Cardiac muscle cell (in vitro differentiated cells and primary cell): ENCODE measurements around the gene RYR3. TPM values are rescaled to one million over a fixed set of nuclear protein-coding genes. Genes with fewer than 3 reads are reported as not detected.

Source experiments
- DNase-seq, 2 donors: peaks; one replicate each; pipeline versions ENCODE4 v3.0.0 to v3.0.0-alpha.2; 2010 to 2017; ENCODE audit warnings: low read depth in 1 of 2, low spot score in 1 of 2
- H3K27ac ChIP-seq: fragments of 200-600 bp; sonication (generic); 2 replicates; pipeline ENCODE4 v1.5.1; 2016
- H3K27me3 ChIP-seq: fragments of 200-600 bp; sonication (generic); 2 replicates; pipeline ENCODE4 v1.6.0; 2016; ENCODE audit warnings: control low read depth
- H3K36me3 ChIP-seq: fragments of 200-600 bp; sonication (generic); 2 replicates; pipeline ENCODE4 v1.5.1; 2016; ENCODE audit warnings: control low read depth
- H3K4me1 ChIP-seq: fragments of 200-600 bp; sonication (generic); 2 replicates; pipeline ENCODE4 v1.8.1; 2017; ENCODE audit warnings: low read depth, mild to moderate bottlenecking, mixed run types
- H3K4me3 ChIP-seq: fragments of 200-600 bp; sonication (generic); 2 replicates; pipeline ENCODE4 v1.5.1; 2016; ENCODE audit warnings: mild to moderate bottlenecking
- H3K9me3 ChIP-seq: fragments of 200-600 bp; sonication (generic); 2 replicates; pipeline ENCODE4 v1.5.1; 2017; ENCODE audit warnings: low read depth, mild to moderate bottlenecking, control low read depth
- CTCF ChIP-seq: IDR thresholded peaks from 2 replicates; pipeline ENCODE4 v1.5.1; 2012; ENCODE audit warnings: low read depth, mild to moderate bottlenecking, low read length
- polyA plus RNA-seq: library from polyadenylated mRNA; unstranded; fragments of >200 nt; fragmentation: Nextera tagmentation; extraction: Ambion mirVana; gene quantifications from 2 replicates; pipeline ENCODE4 v1.2.1, GENCODE V29; 2016
- total RNA-seq: library from RNA; depleted of rRNA; stranded (reverse); fragments of >200 nt; gene quantifications from 2 replicates; pipeline ENCODE4 v1.2.3, GENCODE V29; 2016

Gene RYR3
- total and polyA plus RNA-seq, 2 experiments from 2014 or later = 0.39 to 0.54 TPM

- no peak for TF ChIP-seq CTCF
- Histone ChIP-seq H3K27me3 (no peaks in the 10 kb centered on the region), H3K4me1 (no peaks in the 10 kb centered on the region), H3K27ac (no peak overlapping the region), H3K36me3 (no peaks in the 10 kb centered on the region), H3K4me3 (no peak overlapping the region), H3K9me3 (no peaks in the 10 kb centered on the region)
- DNase-seq = no peak
Observed at GRCh38 chr15:33782966-33783365, 472.2 kb downstream of the RYR3 start.

GRCh38 chr15:33785366-33785765, 474.6 kb downstream of the RYR3 start:
- TF ChIP-seq CTCF = no peak
- no peak overlapping the region for H3K4me3 ChIP-seq
- no peak overlapping the region for H3K27ac ChIP-seq
- DNase-seq = no peak
- no peaks in the 10 kb centered on the region for H3K9me3 ChIP-seq
- H3K4me1 ChIP-seq = no peaks in the 10 kb centered on the region
- H3K36me3 ChIP-seq = no peaks in the 10 kb centered on the region
- no peaks in the 10 kb centered on the region for H3K27me3 ChIP-seq

GRCh38 chr15:33788906-33789540, 478.3 kb downstream of the RYR3 start:
- Histone ChIP-seq H3K4me3 (no peak overlapping the region), H3K27ac (no peak overlapping the region), H3K4me1 (no peaks in the 10 kb centered on the region), H3K27me3 (no peaks in the 10 kb centered on the region), H3K9me3 (no peaks in the 10 kb centered on the region), H3K36me3 (no peaks in the 10 kb centered on the region)
- TF ChIP-seq CTCF = no peak
- peak in 1 of 2 donors; percentile 72 for DNase-seq

GRCh38 chr15:33794453-33794852, 483.7 kb downstream of the RYR3 start:
- no peaks in the 10 kb centered on the region for H3K27me3 ChIP-seq
- DNase-seq = no peak
- peaks cover 4% of the 10 kb centered on the region for H3K4me1 ChIP-seq
- no peak overlapping the region for H3K27ac ChIP-seq
- no peak for TF ChIP-seq CTCF
- no peak overlapping the region for H3K4me3 ChIP-seq
- no peaks in the 10 kb centered on the region for H3K9me3 ChIP-seq
- no peaks in the 10 kb centered on the region for H3K36me3 ChIP-seq

- H3K4me3 ChIP-seq = no peak overlapping the region
- H3K27me3 ChIP-seq = no peaks in the 10 kb centered on the region
- peaks cover 4% of the 10 kb centered on the region for H3K4me1 ChIP-seq
- H3K27ac ChIP-seq = no peak overlapping the region
- peak in 1 of 2 donors; percentile 5 for DNase-seq
- no peaks in the 10 kb centered on the region for H3K36me3 ChIP-seq
- no peak for TF ChIP-seq CTCF
- no peaks in the 10 kb centered on the region for H3K9me3 ChIP-seq
Observed at GRCh38 chr15:33795070-33795469, 484.3 kb downstream of the RYR3 start.
